Common myeloid progenitor, CD34-positive (primary cell): ENCODE results near the gene DNAH11.

Experiments used
- CTCF ChIA-PET: fragments of 350-600 bp; sonication (Branson Sonifier 250); formaldehyde crosslinking; loops from one replicate; lab custom pipeline; 2021; ENCODE audit warnings: antibody characterized with exemption; lab: Charles Lee
- POLR2A ChIA-PET: fragments of 350-600 bp; sonication (Branson Sonifier 250); formaldehyde crosslinking; loops from one replicate; lab custom pipeline; 2021; ENCODE audit warnings: antibody characterized with exemption; lab: Charles Lee
- DNase-seq, 3 donors: peaks; one replicate each; pipeline versions ENCODE4 v3.0.0 to v3.0.0-alpha.2; 2013
- H3K27ac ChIP-seq, 2 experiments: 1 replicate in 1 of 2; 2 replicates in 1 of 2; pipeline ENCODE4 v1.7.0; 2013; ENCODE audit warnings: inconsistent platforms in 2 of 2, low read length in 2 of 2, mild to moderate bottlenecking in 2 of 2, low read depth in 1 of 2, moderate library complexity in 1 of 2; ENCODE audit not compliant: severe bottlenecking in 2 of 2, insufficient read depth in 1 of 2, poor library complexity in 1 of 2
- H3K27me3 ChIP-seq, 5 experiments: replicated peaks in 2 of 5; 1 replicate in 3 of 5; 2 replicates in 2 of 5; pipeline versions ENCODE4 v1.6.1 to v1.7.0; 2013; ENCODE audit warnings: low read length in 4 of 5, mild to moderate bottlenecking in 2 of 5, moderate library complexity in 2 of 5, inconsistent platforms in 1 of 5; ENCODE audit not compliant: insufficient read depth in 5 of 5, control insufficient read depth in 4 of 5
- H3K36me3 ChIP-seq, 4 experiments: 1 replicate in 2 of 4; 2 replicates in 2 of 4; pipeline versions ENCODE4 v1.6.1 to v1.7.0; 2013; ENCODE audit warnings: low read length in 3 of 4, control low read depth in 1 of 4, mild to moderate bottlenecking in 1 of 4; ENCODE audit not compliant: control insufficient read depth in 4 of 4, insufficient read depth in 4 of 4
- H3K4me1 ChIP-seq, 4 experiments: 1 replicate in 3 of 4; 2 replicates in 1 of 4; pipeline versions ENCODE4 v1.6.1 to v1.7.1; 2013; ENCODE audit warnings: low read length in 3 of 4, mild to moderate bottlenecking in 3 of 4, control low read depth in 1 of 4, inconsistent platforms in 1 of 4, moderate library complexity in 1 of 4; ENCODE audit not compliant: control insufficient read depth in 4 of 4, insufficient read depth in 4 of 4; ENCODE audit errors: control extremely low read depth in 1 of 4
- H3K4me3 ChIP-seq, 7 experiments: 1 replicate in 4 of 7; 2 replicates in 3 of 7; pipeline versions ENCODE4 v1.5.1 to v1.7.0; 2013; ENCODE audit warnings: mild to moderate bottlenecking in 7 of 7, low read length in 6 of 7, moderate library complexity in 6 of 7, inconsistent platforms in 2 of 7, low read depth in 2 of 7, control low read depth in 1 of 7; ENCODE audit not compliant: insufficient read depth in 4 of 7, control insufficient read depth in 1 of 7; ENCODE audit errors: extremely low read depth in 1 of 7
- H3K9me3 ChIP-seq, 5 experiments: 1 replicate in 4 of 5; 2 replicates in 1 of 5; pipeline versions ENCODE4 v1.6.1 to v1.7.1; 2013; ENCODE audit warnings: low read length in 4 of 5, mild to moderate bottlenecking in 2 of 5, inconsistent platforms in 1 of 5, low read depth in 1 of 5, moderate library complexity in 1 of 5; ENCODE audit not compliant: control insufficient read depth in 4 of 5, insufficient read depth in 2 of 5; ENCODE audit errors: control extremely low read depth in 1 of 5
- WGBS: methylation state at CpG from one replicate; pipeline ENCODE4 v1.1.5; 2013; ENCODE audit not compliant: insufficient coverage; 5-methylcytosine and 5-hydroxymethylcytosine counted together

Gene DNAH11

GRCh38 chr7:21948887-21949540, 406.2 kb downstream of the DNAH11 start:
- WGBS = 59% methylated on average over 6 of the region's 8 CpGs
- Histone ChIP-seq H3K36me3 (no peaks in the 10 kb centered on the region), H3K27me3 (no peaks in the 10 kb centered on the region), H3K4me1 (peaks cover 9 to 29% (median 19%) of the 10 kb centered on the region in 4 experiments), H3K27ac (no peak overlapping the region), H3K4me3 (no peak overlapping the region), H3K9me3 (no peaks in the 10 kb centered on the region)
- ChIA-PET POLR2A (no interaction called here), CTCF (interaction anchor here (1.0 to 2.3 kb wide), 2 partner anchors 16 to 54 kb away, joined by 3 to 8 read pairs; no protein-coding TSS in a partner anchor)
- DNase-seq = no peak
